GM12875 (cell line): Measurements from ENCODE around the gene DHRS4.
A peak's percentile ranks its signal among the peaks of the same experiment; 100 is the strongest.
"Not testable (repeated sequence)": the region's sequence is repeated elsewhere in the genome, so short reads cannot be mapped to it uniquely, and the experiment has no call there.

Experiments used
- H3K4me3 ChIP-seq: one replicate; pipeline ENCODE4 v1.5.1; 2011; ENCODE audit warnings: low read depth, low read length, control low read depth
- TF ChIP-seq, protein P1 (sequence below): IDR thresholded peaks from 2 replicates; pipeline ENCODE4 v1.5.1; 2011; ENCODE audit warnings: low read depth, mild to moderate bottlenecking, control low read depth, inconsistent platforms, low read length, moderate library complexity, borderline replicate concordance; ENCODE audit not compliant: insufficient read depth

DHRS4 gene

DNA sequence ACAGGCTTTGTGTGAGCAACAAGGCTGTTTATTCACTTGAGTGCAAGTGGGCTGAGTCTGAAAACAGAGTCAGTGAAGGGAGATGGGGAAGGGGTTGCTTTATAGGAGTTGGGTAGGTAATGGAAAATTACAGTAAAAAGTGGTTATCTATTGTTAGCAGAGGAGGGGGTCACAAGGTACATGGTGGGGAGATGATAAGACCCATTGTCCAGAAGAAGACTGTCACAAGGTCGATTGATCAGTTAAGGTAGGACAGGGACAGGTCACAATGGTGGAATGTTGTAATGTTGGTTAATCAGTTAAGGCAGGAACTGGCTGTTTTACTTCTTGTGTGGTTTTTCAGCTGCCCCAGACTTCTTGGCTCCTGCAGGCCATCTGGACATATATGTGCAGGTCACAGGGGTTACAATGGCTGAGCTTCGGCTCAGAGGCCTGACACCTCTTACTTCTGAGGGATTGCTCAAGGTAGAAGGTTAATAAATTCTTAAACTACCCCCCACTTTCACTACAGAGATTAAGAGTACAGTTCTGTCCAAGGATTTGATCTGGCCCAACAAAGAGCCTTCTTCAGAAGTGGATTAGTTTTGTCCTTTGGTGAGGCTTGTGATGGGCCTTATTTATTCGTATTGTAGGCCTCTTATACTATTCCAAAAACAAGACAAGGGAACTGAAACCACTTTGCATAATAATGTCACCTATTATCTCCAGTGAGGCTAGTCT is 13.8 kb upstream of the DHRS4 start:
- no peak overlapping the region for H3K4me3 ChIP-seq
- TF ChIP-seq, protein P1, sequence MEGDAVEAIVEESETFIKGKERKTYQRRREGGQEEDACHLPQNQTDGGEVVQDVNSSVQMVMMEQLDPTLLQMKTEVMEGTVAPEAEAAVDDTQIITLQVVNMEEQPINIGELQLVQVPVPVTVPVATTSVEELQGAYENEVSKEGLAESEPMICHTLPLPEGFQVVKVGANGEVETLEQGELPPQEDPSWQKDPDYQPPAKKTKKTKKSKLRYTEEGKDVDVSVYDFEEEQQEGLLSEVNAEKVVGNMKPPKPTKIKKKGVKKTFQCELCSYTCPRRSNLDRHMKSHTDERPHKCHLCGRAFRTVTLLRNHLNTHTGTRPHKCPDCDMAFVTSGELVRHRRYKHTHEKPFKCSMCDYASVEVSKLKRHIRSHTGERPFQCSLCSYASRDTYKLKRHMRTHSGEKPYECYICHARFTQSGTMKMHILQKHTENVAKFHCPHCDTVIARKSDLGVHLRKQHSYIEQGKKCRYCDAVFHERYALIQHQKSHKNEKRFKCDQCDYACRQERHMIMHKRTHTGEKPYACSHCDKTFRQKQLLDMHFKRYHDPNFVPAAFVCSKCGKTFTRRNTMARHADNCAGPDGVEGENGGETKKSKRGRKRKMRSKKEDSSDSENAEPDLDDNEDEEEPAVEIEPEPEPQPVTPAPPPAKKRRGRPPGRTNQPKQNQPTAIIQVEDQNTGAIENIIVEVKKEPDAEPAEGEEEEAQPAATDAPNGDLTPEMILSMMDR = no peak

DNA sequence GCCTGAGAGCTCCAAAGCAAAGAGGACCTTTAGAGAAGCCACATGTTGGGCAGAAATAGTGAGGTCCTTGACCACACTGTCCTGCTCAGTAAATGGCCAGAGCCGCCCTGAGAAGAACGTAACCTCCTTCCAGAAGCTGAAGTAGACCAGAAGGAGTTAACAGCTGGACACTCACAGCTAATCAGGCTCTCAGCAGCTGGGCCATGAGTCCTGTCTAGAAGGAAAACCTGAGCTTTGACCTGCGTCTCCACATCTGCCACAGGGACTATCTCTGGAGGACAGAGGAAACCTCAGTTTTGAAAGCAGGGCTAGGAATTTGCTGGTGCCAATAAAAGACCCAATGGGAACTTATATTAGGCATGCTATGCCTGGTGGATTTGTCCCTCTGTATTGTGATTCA is 12.3 kb upstream of the DHRS4 start:
- TF ChIP-seq, protein P1 = no peak
- no peak overlapping the region for H3K4me3 ChIP-seq

- no peak overlapping the region for H3K4me3 ChIP-seq
- TF ChIP-seq, protein P1 = no peak
Measured at GRCh38 chr14:23941669-23942068, 11.9 kb upstream of the DHRS4 start.

DNA sequence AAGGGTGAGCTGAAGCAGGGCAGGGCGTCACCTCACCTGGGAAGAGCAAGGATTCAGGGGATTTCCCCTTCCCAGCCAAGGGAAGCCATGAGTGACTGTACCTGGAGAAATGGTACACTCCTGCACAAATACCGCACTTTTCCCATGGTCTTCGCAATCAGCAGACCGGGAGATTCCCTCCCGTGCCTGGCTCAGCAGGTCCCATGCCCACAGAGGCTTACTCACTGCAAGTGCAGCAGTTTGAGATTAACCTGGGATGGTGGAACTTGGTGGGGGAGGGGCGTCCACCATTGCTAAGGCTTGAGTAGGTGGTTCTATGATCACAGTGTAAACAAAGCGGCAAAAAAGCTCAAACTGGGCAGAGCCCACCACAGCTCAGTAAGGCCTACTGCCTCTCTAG is 11.0 kb upstream of the DHRS4 start:
- TF ChIP-seq, protein P1 = no peak
- no peak overlapping the region for H3K4me3 ChIP-seq

DNA sequence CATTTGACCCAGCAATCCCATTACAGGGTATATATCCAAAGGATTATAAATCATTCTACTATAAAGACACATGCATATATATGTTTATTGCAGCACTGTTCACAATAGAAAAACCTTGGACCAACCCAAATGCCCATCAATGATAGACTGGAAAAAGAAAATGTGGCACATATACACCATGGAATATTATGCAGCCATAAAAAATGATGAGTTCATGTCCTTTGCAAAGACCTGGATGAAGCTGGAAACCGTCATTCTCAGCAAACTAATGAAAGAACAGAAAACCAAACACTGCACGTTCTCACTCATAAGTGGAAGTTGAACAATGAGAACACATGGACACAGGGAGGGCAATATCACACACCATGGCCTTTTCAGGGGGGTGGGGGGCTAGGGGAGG is 4.5 kb upstream of the DHRS4 start:
- H3K4me3 ChIP-seq = not testable (repeated sequence)

DNA sequence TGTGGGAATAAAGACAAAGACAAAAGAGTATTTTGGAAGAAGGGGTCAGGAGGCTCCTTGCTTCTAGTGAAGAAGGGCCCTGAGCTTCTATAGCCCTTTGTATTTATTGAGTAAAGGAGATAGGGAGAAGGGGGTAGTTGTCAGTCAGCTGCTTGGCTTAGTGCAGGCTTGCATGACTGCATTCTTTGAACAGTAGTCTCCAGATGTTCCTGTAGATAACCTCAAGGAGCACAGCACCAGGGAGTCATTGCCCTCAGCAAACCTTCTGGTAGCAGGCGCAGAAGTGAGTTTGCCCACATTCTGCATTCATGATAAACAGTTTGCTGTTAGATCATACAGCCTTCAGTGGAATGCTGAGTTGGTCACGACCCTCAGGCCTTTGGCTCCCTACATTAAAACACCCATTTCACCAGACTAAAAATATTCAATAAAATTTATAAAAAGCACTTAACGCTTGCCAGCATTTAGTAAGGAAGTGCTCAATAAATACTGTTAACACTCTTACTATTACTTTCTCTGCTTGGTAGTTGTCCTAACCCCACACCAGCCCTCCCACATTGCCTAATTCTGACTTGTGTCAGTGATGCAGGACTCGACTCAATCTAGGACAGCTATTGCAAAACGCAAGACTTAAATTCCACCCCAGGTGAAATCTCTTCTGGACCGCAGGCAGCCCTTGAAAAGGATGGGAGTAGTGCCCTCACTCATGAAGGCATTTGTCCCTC is 3.0 kb upstream of the DHRS4 start:
- TF ChIP-seq, protein P1 = no peak
- H3K4me3 ChIP-seq = no peak overlapping the region

DNA sequence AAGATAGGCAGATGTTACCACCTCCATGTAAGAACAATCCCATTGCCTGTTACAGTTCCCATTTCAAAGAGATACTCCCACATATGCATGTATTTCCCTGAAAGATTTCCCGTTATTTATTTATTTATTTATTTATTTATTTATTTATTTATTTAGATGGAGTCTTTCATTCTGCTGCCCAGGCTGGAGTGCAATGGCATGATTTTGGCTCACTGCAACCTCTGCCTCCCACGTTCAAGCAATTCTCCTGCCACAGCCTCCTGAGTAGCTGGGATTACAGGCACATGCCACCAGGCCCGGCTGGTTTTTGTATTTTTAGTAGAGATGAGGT is 2.5 kb upstream of the DHRS4 start:
- not testable (repeated sequence) for H3K4me3 ChIP-seq

DNA sequence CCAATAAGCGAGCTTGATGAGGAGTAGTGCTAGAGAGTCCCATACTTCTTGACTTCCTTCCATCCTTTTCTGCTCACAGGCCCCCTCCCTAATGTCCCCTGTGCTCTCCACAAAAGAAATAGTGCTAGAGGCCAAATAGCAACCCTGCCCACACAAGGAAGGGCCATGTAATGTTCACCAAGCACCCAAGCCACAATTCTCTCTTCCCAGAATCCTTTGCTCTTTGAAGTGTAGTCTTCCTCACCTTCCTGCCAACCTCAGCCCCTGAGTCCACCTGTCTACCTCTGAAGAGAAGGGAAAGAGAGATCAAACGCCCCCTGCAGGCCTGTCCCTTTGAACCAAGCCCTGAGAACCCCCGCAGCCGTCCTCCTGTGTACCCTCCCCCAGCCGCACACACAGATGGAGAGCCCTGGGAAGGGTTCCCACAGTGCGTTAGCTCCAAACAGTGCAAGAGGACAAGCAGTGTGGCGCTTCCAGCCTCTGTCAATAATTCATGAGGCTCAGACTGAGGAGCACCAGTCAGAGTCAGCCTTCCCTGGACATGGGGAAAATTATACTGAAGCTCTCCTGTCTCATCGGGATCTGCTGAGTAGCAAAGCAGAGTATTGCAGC is 1.9 kb upstream of the DHRS4 start:
- no peak overlapping the region for H3K4me3 ChIP-seq
- TF ChIP-seq, protein P1 = no peak

GRCh38 chr14:23953116-23953463 is 480 bp upstream of the DHRS4 start:
- H3K4me3 ChIP-seq = peak overlapping the region; percentile 59

DNA sequence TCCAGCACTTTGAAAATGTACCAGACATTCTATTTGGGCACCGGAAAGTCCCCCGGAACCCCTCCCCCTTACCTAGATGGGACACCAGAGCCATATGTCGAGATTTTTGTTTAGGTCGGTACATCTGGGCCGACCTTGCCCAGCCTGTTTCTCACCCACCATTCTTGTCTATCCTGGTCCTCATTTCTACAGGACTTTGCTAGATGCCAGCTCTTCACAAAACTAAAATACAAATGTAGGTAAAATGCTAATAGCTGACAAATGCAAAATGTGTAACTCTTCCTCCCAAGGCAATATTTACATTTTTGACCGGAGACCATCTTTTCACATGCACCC is 677 bp downstream of the DHRS4 start:
- peak overlapping the region; percentile 59 for H3K4me3 ChIP-seq

DNA sequence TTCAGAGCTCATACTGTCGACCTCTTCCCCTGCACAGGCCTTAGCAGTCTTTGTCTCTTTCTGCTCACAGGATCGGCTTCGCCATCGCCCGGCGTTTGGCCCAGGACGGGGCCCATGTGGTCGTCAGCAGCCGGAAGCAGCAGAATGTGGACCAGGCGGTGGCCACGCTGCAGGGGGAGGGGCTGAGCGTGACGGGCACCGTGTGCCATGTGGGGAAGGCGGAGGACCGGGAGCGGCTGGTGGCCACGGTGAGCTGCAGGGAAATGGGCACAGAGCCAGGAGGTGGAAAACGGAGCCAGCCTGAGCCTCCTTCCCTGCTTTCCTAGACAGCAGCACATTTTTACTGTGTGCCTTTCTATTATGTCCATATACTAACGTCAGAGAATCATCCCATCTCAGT is 1.4 kb downstream of the DHRS4 start:
- not testable (repeated sequence) for H3K4me3 ChIP-seq

DNA sequence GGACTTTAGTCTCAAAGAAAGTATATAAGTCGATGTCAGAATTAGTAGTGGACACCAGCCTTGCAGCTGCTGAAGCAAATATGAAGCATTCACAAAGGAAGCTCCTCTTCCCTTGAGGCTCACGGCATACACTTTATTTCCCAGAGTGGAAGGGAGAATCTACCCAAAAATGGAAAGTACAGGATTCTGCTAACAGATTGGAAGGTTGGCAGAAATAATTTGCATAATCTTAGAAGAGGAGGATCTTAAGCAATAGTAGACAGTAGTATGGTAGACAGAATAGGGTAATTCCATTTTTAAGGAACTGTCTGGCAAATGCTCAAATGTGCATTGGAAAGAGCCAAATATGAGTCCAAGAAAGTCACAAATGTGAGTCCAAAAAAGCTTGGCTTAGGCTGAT is 2.2 kb downstream of the DHRS4 start:
- not testable (repeated sequence) for H3K4me3 ChIP-seq
